Suprapubic skin (tissue), 3 donors: Measurements from ENCODE around the gene KRTAP19-4.

Experiments used
- POLR2A ChIP-seq, 2 donors: fragments of 450-650 bp; IDR thresholded peaks; one replicate each; pipeline ENCODE4 v1.6.1; 2017; ENCODE audit warnings: antibody characterized with exemption in 2 of 2, mild to moderate bottlenecking in 2 of 2, moderate library complexity in 2 of 2
- TF ChIP-seq, protein P1 (sequence below), 2 donors: fragments of 200-600 bp in 1 of 2; fragments of 450-650 bp in 1 of 2; sonication (generic) in 1 of 2; IDR thresholded peaks; one replicate each; pipeline ENCODE4 v1.5.1; 2016 to 2019; ENCODE audit warnings: antibody characterized with exemption in 2 of 2, mild to moderate bottlenecking in 1 of 2, moderate library complexity in 1 of 2

DNA sequence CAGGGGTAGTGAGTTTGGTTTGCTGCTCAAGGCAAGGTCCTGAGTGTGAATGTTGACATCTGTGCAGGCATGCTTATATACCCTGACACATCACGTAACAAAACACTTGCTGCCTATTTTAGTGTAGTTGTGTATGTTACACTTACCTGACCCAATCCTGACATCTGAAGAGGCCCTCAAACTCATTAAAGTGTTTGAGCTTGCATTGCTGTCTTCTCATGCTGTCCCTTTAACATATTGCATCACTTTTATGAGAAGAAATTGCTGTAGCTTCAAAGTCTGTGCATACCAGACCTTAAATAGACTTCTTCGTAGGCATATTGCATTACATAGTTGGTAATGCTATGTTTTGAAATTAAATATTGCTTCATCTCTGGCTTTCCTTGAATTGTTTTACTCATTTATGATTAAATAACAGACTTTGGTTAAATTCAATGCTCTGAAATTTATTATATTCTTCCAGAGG is 5.0 kb downstream of the KRTAP19-4 start, which contains the start of gene KRTAP19-3:
- no peak for TF ChIP-seq POLR2A (IDR thresholded peaks at IDR 0.05)
- TF ChIP-seq, protein P1, sequence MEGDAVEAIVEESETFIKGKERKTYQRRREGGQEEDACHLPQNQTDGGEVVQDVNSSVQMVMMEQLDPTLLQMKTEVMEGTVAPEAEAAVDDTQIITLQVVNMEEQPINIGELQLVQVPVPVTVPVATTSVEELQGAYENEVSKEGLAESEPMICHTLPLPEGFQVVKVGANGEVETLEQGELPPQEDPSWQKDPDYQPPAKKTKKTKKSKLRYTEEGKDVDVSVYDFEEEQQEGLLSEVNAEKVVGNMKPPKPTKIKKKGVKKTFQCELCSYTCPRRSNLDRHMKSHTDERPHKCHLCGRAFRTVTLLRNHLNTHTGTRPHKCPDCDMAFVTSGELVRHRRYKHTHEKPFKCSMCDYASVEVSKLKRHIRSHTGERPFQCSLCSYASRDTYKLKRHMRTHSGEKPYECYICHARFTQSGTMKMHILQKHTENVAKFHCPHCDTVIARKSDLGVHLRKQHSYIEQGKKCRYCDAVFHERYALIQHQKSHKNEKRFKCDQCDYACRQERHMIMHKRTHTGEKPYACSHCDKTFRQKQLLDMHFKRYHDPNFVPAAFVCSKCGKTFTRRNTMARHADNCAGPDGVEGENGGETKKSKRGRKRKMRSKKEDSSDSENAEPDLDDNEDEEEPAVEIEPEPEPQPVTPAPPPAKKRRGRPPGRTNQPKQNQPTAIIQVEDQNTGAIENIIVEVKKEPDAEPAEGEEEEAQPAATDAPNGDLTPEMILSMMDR (IDR thresholded peaks at IDR 0.05) = no peak
